Adrenal gland (tissue), 5 donors: Measurements from ENCODE around the gene PHF2.

Source experiments
- POLR2A ChIP-seq, 2 donors: fragments of 450-650 bp; IDR thresholded peaks; one replicate each; pipeline ENCODE4 v1.6.1; 2017; ENCODE audit warnings: antibody characterized with exemption in 2 of 2, mild to moderate bottlenecking in 2 of 2, moderate library complexity in 1 of 2
- TF ChIP-seq, protein P1 (sequence below), 6 experiments: fragments of 450-650 bp in 4 of 6; fragments of 200-600 bp in 2 of 6; sonication (generic) in 1 of 6; IDR thresholded peaks; 1 replicate in 5 of 6; 2 replicates in 1 of 6; pipeline versions ENCODE4 v1.5.1 to v1.8.0; 2016 to 2021; ENCODE audit warnings: antibody characterized with exemption in 6 of 6, mild to moderate bottlenecking in 2 of 6, moderate library complexity in 1 of 6
- donor health status: DM: no; HTN: no; CAD: no.

DNA sequence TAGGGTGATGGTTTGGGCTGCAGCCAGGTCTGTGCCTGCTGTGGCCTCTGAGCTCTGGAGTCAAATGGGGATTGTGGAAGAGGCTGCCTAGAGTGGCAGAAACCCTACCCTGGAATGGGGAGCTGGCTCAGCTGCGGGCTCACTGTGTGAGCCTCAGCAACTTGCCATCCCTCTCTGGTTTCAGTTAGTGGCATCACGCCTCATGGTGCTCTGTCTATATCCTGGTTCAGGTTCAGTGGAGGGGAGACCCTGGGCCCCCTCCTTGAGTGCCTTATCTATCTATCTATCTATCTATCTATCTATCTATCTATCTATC, 132.6 kb downstream of the PHF2 start:
- TF ChIP-seq, protein P1, sequence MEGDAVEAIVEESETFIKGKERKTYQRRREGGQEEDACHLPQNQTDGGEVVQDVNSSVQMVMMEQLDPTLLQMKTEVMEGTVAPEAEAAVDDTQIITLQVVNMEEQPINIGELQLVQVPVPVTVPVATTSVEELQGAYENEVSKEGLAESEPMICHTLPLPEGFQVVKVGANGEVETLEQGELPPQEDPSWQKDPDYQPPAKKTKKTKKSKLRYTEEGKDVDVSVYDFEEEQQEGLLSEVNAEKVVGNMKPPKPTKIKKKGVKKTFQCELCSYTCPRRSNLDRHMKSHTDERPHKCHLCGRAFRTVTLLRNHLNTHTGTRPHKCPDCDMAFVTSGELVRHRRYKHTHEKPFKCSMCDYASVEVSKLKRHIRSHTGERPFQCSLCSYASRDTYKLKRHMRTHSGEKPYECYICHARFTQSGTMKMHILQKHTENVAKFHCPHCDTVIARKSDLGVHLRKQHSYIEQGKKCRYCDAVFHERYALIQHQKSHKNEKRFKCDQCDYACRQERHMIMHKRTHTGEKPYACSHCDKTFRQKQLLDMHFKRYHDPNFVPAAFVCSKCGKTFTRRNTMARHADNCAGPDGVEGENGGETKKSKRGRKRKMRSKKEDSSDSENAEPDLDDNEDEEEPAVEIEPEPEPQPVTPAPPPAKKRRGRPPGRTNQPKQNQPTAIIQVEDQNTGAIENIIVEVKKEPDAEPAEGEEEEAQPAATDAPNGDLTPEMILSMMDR (IDR thresholded peaks at IDR 0.05) = no peak
- no peak for TF ChIP-seq POLR2A (IDR thresholded peaks at IDR 0.05)
